Embryonic facial prominence (tissue), 1 donor: Measurements from ENCODE around the gene CCDC47.
"Not testable (repeated sequence)": the region's sequence is repeated elsewhere in the genome, so short reads cannot be mapped to it uniquely, and the experiment has no call there.

Experiments used
- DNase-seq: peaks from one replicate; pipeline ENCODE4 v3.0.0-alpha.2; 2016; ENCODE audit errors: extremely low spot score

Gene CCDC47

GRCh38 chr17:63735691-63736090 lies 37.7 kb downstream of the CCDC47 start:
- no peak for DNase-seq

GRCh38 chr17:63722403-63722802 lies 51.0 kb downstream of the CCDC47 start:
- no peak for DNase-seq

- DNase-seq = not testable (repeated sequence)
Measured at GRCh38 chr17:63720194-63720593, 53.2 kb downstream of the CCDC47 start.

- no peak for DNase-seq
Measured at GRCh38 chr17:63718988-63719387, 54.4 kb downstream of the CCDC47 start.

- no peak for DNase-seq
Measured at GRCh38 chr17:63716426-63716825, 57.0 kb downstream of the CCDC47 start.

GRCh38 chr17:63714550-63715277 lies 58.7 kb downstream of the CCDC47 start:
- no peak for DNase-seq

- DNase-seq = no peak
Measured at GRCh38 chr17:63709110-63709509, 64.3 kb downstream of the CCDC47 start.

- DNase-seq = no peak
Measured at GRCh38 chr17:63707151-63707550, 66.2 kb downstream of the CCDC47 start.

- no peak for DNase-seq
Measured at GRCh38 chr17:63706336-63707082, 66.9 kb downstream of the CCDC47 start.

GRCh38 chr17:63705657-63706056 lies 67.7 kb downstream of the CCDC47 start:
- DNase-seq = no peak

GRCh38 chr17:63704836-63705235 lies 68.6 kb downstream of the CCDC47 start:
- DNase-seq = no peak

- no peak for DNase-seq
Measured at GRCh38 chr17:63704259-63704576, 69.2 kb downstream of the CCDC47 start.

GRCh38 chr17:63703556-63704258 lies 69.7 kb downstream of the CCDC47 start:
- DNase-seq = no peak

GRCh38 chr17:63703029-63703428 lies 70.4 kb downstream of the CCDC47 start:
- DNase-seq = no peak

- no peak for DNase-seq
Measured at GRCh38 chr17:63702721-63703015, 70.7 kb downstream of the CCDC47 start.

GRCh38 chr17:63701868-63702720 lies 71.3 kb downstream of the CCDC47 start:
- DNase-seq = no peak

GRCh38 chr17:63701456-63701820 lies 72.0 kb downstream of the CCDC47 start:
- no peak for DNase-seq

GRCh38 chr17:63700528-63701455 lies 72.6 kb downstream of the CCDC47 start:
- DNase-seq = no peak

GRCh38 chr17:63699638-63700527 lies 73.5 kb downstream of the CCDC47 start, which contains the start of gene LIMD2:
Gene LIMD2, minus strand, starts transcription at chr17:63700125. Its CDS starts 827 bp downstream, at chr17:63699298.
- DNase-seq = no peak
